K562 (cell line): Measurements from ENCODE around the gene KIF18B. TPM values are rescaled to one million over a fixed set of nuclear protein-coding genes. Genes with fewer than 3 reads are reported as not detected.

ENCODE experiments used
- microRNA-seq: library from miRNA; unstranded; fragments of <30 nt; microRNA quantifications from one replicate; pipeline ENCODE4, GENCODE V29; 2018; ENCODE audit warnings: borderline microRNAs expressed
- polyA plus RNA-seq, 8 experiments: library from polyadenylated mRNA; depleted of rRNA in 4 of 8; stranded (reverse) in 5 of 8; unstranded in 3 of 8; fragments of >200 nt; fragmentation: Nextera tagmentation in 2 of 8; fragmentation: Illumina TruSeq in 1 of 8; extraction: Ambion mirVana in 2 of 8; extraction: Trizol in 1 of 8; gene quantifications; 2 replicates each; pipeline versions ENCODE4 v1.2.1 to v1.2.3, GENCODE V29; 2011 to 2014; ENCODE audit warnings: inconsistent platforms in 1 of 8, missing spikeins in 1 of 8
- small RNA-seq: library from RNA; depleted of rRNA; stranded (forward); fragments of <200 nt; gene quantifications from one replicate; pipeline ENCODE3, GENCODE V24; 2014
- total RNA-seq, 7 experiments: library from RNA; depleted of rRNA in 6 of 7; stranded (reverse); fragments of >200 nt in 6 of 7; fragmentation: Illumina TruSeq in 2 of 7; extraction: Trizol in 2 of 7; gene quantifications; 2 replicates each; pipeline versions ENCODE4 v1.2.1 to v1.2.3, GENCODE V29; 2011 to 2021; ENCODE audit warnings: low replicate concordance in 1 of 7

Gene KIF18B
- total and polyA plus RNA-seq, 9 of the 15 experiments (the other 6 are each of a cell fraction or from before 2014, with no cell fraction given): 2.0 to 42.8 (median 13.2) TPM

Small RNAs within 50 kb of the gene (microRNA-seq; reads per million reads assigned to microRNA genes)
- gene MIR6783: 1.5 reads per million, percentile 17 among the genes with 10 or more reads in this experiment

Small RNAs within 50 kb of the gene (small RNA-seq; reads per million reads assigned to genes)
- gene AC015936.2 (not detected), gene CCDC103 (not detected), gene MIR6783 (0.40 reads per million, percentile 11 among the genes with 10 or more reads in this experiment), gene RN7SL405P (not detected)

Other genes with a start within 250 kb of the KIF18B start
Only the 7 nearest of the 13 such genes appear.
- gene GJC1, start 117.5 kb downstream of the KIF18B start, total RNA-seq (2014; rRNA removed): 0.05 and 0.61 TPM in 2 replicates
- 0.15 and 0.19 TPM in 2 replicates for gene GJC1, start 117.5 kb downstream of the KIF18B start, total RNA-seq (2014; rRNA removed; fragmentation: Illumina TruSeq; extraction: Trizol)
- gene GJC1, start 117.5 kb downstream of the KIF18B start, total RNA-seq (2015; rRNA removed; fragmentation: Illumina TruSeq; extraction: Trizol): 0.04 TPM in 2 replicates
- gene GJC1, start 117.5 kb downstream of the KIF18B start, total RNA-seq (2021): 0.33 and 0.58 TPM in 2 replicates
- gene GJC1, start 117.5 kb downstream of the KIF18B start, polyA plus RNA-seq (2011; rRNA removed): 0.66 and 1.4 TPM in 2 replicates
- gene GJC1, start 117.5 kb downstream of the KIF18B start, polyA plus RNA-seq (2014; fragmentation: Illumina TruSeq; extraction: Trizol): 0.18 and 0.28 TPM in 2 replicates
- gene GJC1, start 117.5 kb downstream of the KIF18B start, polyA plus RNA-seq (2014; fragmentation: Nextera tagmentation; extraction: Ambion mirVana): under 1 TPM in 1 of 2 experiments, not detected in 1; 0.17 TPM
- gene GJC1, start 117.5 kb downstream of the KIF18B start, polyA plus RNA-seq (2014; rRNA removed): 0.04 and 0.20 TPM in 2 replicates
- gene HIGD1B, start 99.9 kb downstream of the KIF18B start, total RNA-seq (2014; rRNA removed): not detected in 2 replicates
- not detected in 2 replicates for gene HIGD1B, start 99.9 kb downstream of the KIF18B start, total RNA-seq (2014; rRNA removed; fragmentation: Illumina TruSeq; extraction: Trizol)
- gene HIGD1B, start 99.9 kb downstream of the KIF18B start, total RNA-seq (2015; rRNA removed; fragmentation: Illumina TruSeq; extraction: Trizol): not detected in 2 replicates
- gene HIGD1B, start 99.9 kb downstream of the KIF18B start, total RNA-seq (2021): not detected in 2 replicates
- gene HIGD1B, start 99.9 kb downstream of the KIF18B start, polyA plus RNA-seq (2011; rRNA removed): not detected in 2 replicates
- gene HIGD1B, start 99.9 kb downstream of the KIF18B start, polyA plus RNA-seq (2014; fragmentation: Illumina TruSeq; extraction: Trizol): not detected in 2 replicates
- not detected for gene HIGD1B, start 99.9 kb downstream of the KIF18B start, polyA plus RNA-seq (2014; fragmentation: Nextera tagmentation; extraction: Ambion mirVana)
- gene HIGD1B, start 99.9 kb downstream of the KIF18B start, polyA plus RNA-seq (2014; rRNA removed): not detected in 2 replicates
- 191 and 208 TPM in 2 replicates for gene EFTUD2, start 48.3 kb downstream of the KIF18B start, total RNA-seq (2014; rRNA removed)
- 233 and 253 TPM in 2 replicates for gene EFTUD2, start 48.3 kb downstream of the KIF18B start, total RNA-seq (2014; rRNA removed; fragmentation: Illumina TruSeq; extraction: Trizol)
- 205 and 218 TPM in 2 replicates for gene EFTUD2, start 48.3 kb downstream of the KIF18B start, total RNA-seq (2015; rRNA removed; fragmentation: Illumina TruSeq; extraction: Trizol)
- gene EFTUD2, start 48.3 kb downstream of the KIF18B start, total RNA-seq (2021): 234 and 245 TPM in 2 replicates
- 287 and 362 TPM in 2 replicates for gene EFTUD2, start 48.3 kb downstream of the KIF18B start, polyA plus RNA-seq (2011; rRNA removed)
- gene EFTUD2, start 48.3 kb downstream of the KIF18B start, polyA plus RNA-seq (2014; fragmentation: Illumina TruSeq; extraction: Trizol): 222 and 225 TPM in 2 replicates
- 100 to 1,000 TPM in 1 of 2 experiments, 10 to 100 TPM in 1; 65.8 to 116 TPM for gene EFTUD2, start 48.3 kb downstream of the KIF18B start, polyA plus RNA-seq (2014; fragmentation: Nextera tagmentation; extraction: Ambion mirVana)
- 125 and 138 TPM in 2 replicates for gene EFTUD2, start 48.3 kb downstream of the KIF18B start, polyA plus RNA-seq (2014; rRNA removed)
- 0.36 and 2.1 TPM in 2 replicates for gene GFAP, start 32.3 kb downstream of the KIF18B start, total RNA-seq (2014; rRNA removed)
- 0.26 and 0.65 TPM in 2 replicates for gene GFAP, start 32.3 kb downstream of the KIF18B start, total RNA-seq (2014; rRNA removed; fragmentation: Illumina TruSeq; extraction: Trizol)
- 0.07 and 0.45 TPM in 2 replicates for gene GFAP, start 32.3 kb downstream of the KIF18B start, total RNA-seq (2015; rRNA removed; fragmentation: Illumina TruSeq; extraction: Trizol)
- 0.25 and 1.4 TPM in 2 replicates for gene GFAP, start 32.3 kb downstream of the KIF18B start, total RNA-seq (2021)
- 0.54 and 0.61 TPM in 2 replicates for gene GFAP, start 32.3 kb downstream of the KIF18B start, polyA plus RNA-seq (2011; rRNA removed)
- 0.58 and 0.96 TPM in 2 replicates for gene GFAP, start 32.3 kb downstream of the KIF18B start, polyA plus RNA-seq (2014; fragmentation: Illumina TruSeq; extraction: Trizol)
- under 1 TPM in 1 of 2 experiments, not detected in 1; 0.11 TPM for gene GFAP, start 32.3 kb downstream of the KIF18B start, polyA plus RNA-seq (2014; fragmentation: Nextera tagmentation; extraction: Ambion mirVana)
- gene GFAP, start 32.3 kb downstream of the KIF18B start, polyA plus RNA-seq (2014; rRNA removed): 0.35 and 0.90 TPM in 2 replicates
- gene C1QL1, start 20.5 kb upstream of the KIF18B start, total RNA-seq (2014; rRNA removed): 0.09 TPM in 1 of 2 replicates, not detected in the other
- gene C1QL1, start 20.5 kb upstream of the KIF18B start, total RNA-seq (2014; rRNA removed; fragmentation: Illumina TruSeq; extraction: Trizol): not detected in 2 replicates
- not detected in 2 replicates for gene C1QL1, start 20.5 kb upstream of the KIF18B start, total RNA-seq (2015; rRNA removed; fragmentation: Illumina TruSeq; extraction: Trizol)
- not detected in 2 replicates for gene C1QL1, start 20.5 kb upstream of the KIF18B start, total RNA-seq (2021)
- gene C1QL1, start 20.5 kb upstream of the KIF18B start, polyA plus RNA-seq (2011; rRNA removed): 0.05 and 0.07 TPM in 2 replicates
- not detected in 2 replicates for gene C1QL1, start 20.5 kb upstream of the KIF18B start, polyA plus RNA-seq (2014; fragmentation: Illumina TruSeq; extraction: Trizol)
- not detected for gene C1QL1, start 20.5 kb upstream of the KIF18B start, polyA plus RNA-seq (2014; fragmentation: Nextera tagmentation; extraction: Ambion mirVana)
- 0.12 and 0.27 TPM in 2 replicates for gene C1QL1, start 20.5 kb upstream of the KIF18B start, polyA plus RNA-seq (2014; rRNA removed)
- gene DCAKD, start 103.9 kb upstream of the KIF18B start, total RNA-seq (2014; rRNA removed): 26.1 and 43.3 TPM in 2 replicates
- gene DCAKD, start 103.9 kb upstream of the KIF18B start, total RNA-seq (2014; rRNA removed; fragmentation: Illumina TruSeq; extraction: Trizol): 15.3 and 17.4 TPM in 2 replicates
- gene DCAKD, start 103.9 kb upstream of the KIF18B start, total RNA-seq (2015; rRNA removed; fragmentation: Illumina TruSeq; extraction: Trizol): 26.2 and 26.5 TPM in 2 replicates
- 35.5 and 39.8 TPM in 2 replicates for gene DCAKD, start 103.9 kb upstream of the KIF18B start, total RNA-seq (2021)
- gene DCAKD, start 103.9 kb upstream of the KIF18B start, polyA plus RNA-seq (2011; rRNA removed): 14.4 and 28.6 TPM in 2 replicates
- gene DCAKD, start 103.9 kb upstream of the KIF18B start, polyA plus RNA-seq (2014; fragmentation: Illumina TruSeq; extraction: Trizol): 21.4 and 27.7 TPM in 2 replicates
- 1 to 10 TPM; 7.9 to 9.6 TPM for gene DCAKD, start 103.9 kb upstream of the KIF18B start, polyA plus RNA-seq (2014; fragmentation: Nextera tagmentation; extraction: Ambion mirVana)
- gene DCAKD, start 103.9 kb upstream of the KIF18B start, polyA plus RNA-seq (2014; rRNA removed): 23.5 and 24.8 TPM in 2 replicates
- gene NMT1, start 113.5 kb upstream of the KIF18B start, total RNA-seq (2014; rRNA removed): 116 and 117 TPM in 2 replicates
- gene NMT1, start 113.5 kb upstream of the KIF18B start, total RNA-seq (2014; rRNA removed; fragmentation: Illumina TruSeq; extraction: Trizol): 105 and 140 TPM in 2 replicates
- 402 and 569 TPM in 2 replicates for gene NMT1, start 113.5 kb upstream of the KIF18B start, total RNA-seq (2015; rRNA removed; fragmentation: Illumina TruSeq; extraction: Trizol)
- 213 and 214 TPM in 2 replicates for gene NMT1, start 113.5 kb upstream of the KIF18B start, total RNA-seq (2021)
- gene NMT1, start 113.5 kb upstream of the KIF18B start, polyA plus RNA-seq (2011; rRNA removed): 115 and 126 TPM in 2 replicates
- gene NMT1, start 113.5 kb upstream of the KIF18B start, polyA plus RNA-seq (2014; fragmentation: Illumina TruSeq; extraction: Trizol): 205 and 323 TPM in 2 replicates
- gene NMT1, start 113.5 kb upstream of the KIF18B start, polyA plus RNA-seq (2014; fragmentation: Nextera tagmentation; extraction: Ambion mirVana): 100 to 1,000 TPM; 297 to 332 TPM
- gene NMT1, start 113.5 kb upstream of the KIF18B start, polyA plus RNA-seq (2014; rRNA removed): 86.7 and 116 TPM in 2 replicates